GM12878 (cell line): ENCODE data around the gene DCAF7. TPM values are rescaled to one million over a fixed set of nuclear protein-coding genes. Genes with fewer than 3 reads are reported as not detected.

Experiments
- ATAC-seq: fragments of 200-7000 bp; cut with Tn5 transposase; 3 replicates; pipeline ENCODE4 v1.9.1; 2020; ENCODE audit warnings: mild to moderate bottlenecking, moderate library complexity
- BruUV-seq: library from RNA; stranded (reverse); fragments of 400-500 nt; replicated peaks from 2 replicates; lab custom pipeline; 2021; lab: Mats Ljungman, UMichigan
- CTCF ChIA-PET: fragments of 300-600 bp; sonication (Branson Sonifier 250); formaldehyde crosslinking; extraction: SDS; loops from one replicate; lab custom pipeline; 2021; ENCODE audit warnings: inconsistent platforms; lab: Yijun Ruan, JAX
- POLR2A ChIA-PET: fragments of 350-600 bp; formaldehyde crosslinking; extraction: SDS; loops from one replicate; lab custom pipeline; 2021; ENCODE audit warnings: inconsistent platforms; lab: Charles Lee
- RAD21 ChIA-PET: fragments of 300-600 bp; sonication (Branson Sonifier 250); formaldehyde crosslinking; loops from one replicate; lab custom pipeline; 2023; ENCODE audit warnings: antibody characterized with exemption; ENCODE audit not compliant: unreplicated experiment; lab: Charles Lee
- SMC1A ChIA-PET: fragments of 300-600 bp; sonication (Branson Sonifier 250); formaldehyde crosslinking; loops from one replicate; lab custom pipeline; 2023; ENCODE audit not compliant: unreplicated experiment, uncharacterized antibody; lab: Charles Lee
- DNase-seq: peaks from one replicate; pipeline ENCODE4 v3.0.0-alpha.2; 2011; ENCODE audit warnings: low read depth, low spot score
- FAIRE-seq: peaks from 3 replicates; lab custom pipeline; 2011; peaks lifted over from hg19 to GRCh38; lab: Jason Lieb, UNC
- H2AFZ ChIP-seq: 2 replicates; pipeline ENCODE4 v1.6.0; 2011; ENCODE audit warnings: low read depth, low read length, control low read depth; ENCODE audit not compliant: control insufficient read depth
- H3K27ac ChIP-seq: 2 replicates; pipeline ENCODE4 v1.5.1; 2011; ENCODE audit warnings: control low read depth; ENCODE audit not compliant: control insufficient read depth, insufficient read depth
- H3K27me3 ChIP-seq, 2 experiments: replicated peaks in 1 of 2; 2 replicates each; pipeline versions ENCODE4 v1.6.0 to v1.6.1; 2011; ENCODE audit warnings: low read length in 1 of 2; ENCODE audit not compliant: control insufficient read depth in 2 of 2, insufficient read depth in 2 of 2
- H3K36me3 ChIP-seq, 2 experiments: 2 replicates each; pipeline ENCODE4 v1.5.1; 2011; ENCODE audit warnings: low read length in 1 of 2; ENCODE audit not compliant: control insufficient read depth in 2 of 2, insufficient read depth in 2 of 2
- H3K4me1 ChIP-seq: 2 replicates; pipeline ENCODE4 v1.6.1; 2011; ENCODE audit warnings: mild to moderate bottlenecking, low read length, moderate library complexity, mixed read lengths; ENCODE audit not compliant: control insufficient read depth, insufficient read depth
- H3K4me2 ChIP-seq: 2 replicates; pipeline ENCODE4 v1.6.0; 2011; ENCODE audit warnings: control low read depth; ENCODE audit not compliant: control insufficient read depth, insufficient read depth
- H3K4me3 ChIP-seq: fragments of 200-600 bp; sonication (generic); 2 replicates; pipeline ENCODE4 v1.5.1; 2016
- H3K79me2 ChIP-seq: 2 replicates; pipeline ENCODE4 v1.6.0; 2011; ENCODE audit warnings: low read length; ENCODE audit not compliant: control insufficient read depth, insufficient read depth
- H3K9ac ChIP-seq: 2 replicates; pipeline ENCODE4 v1.8.0; 2011; ENCODE audit warnings: low read length, control low read depth, mixed read lengths; ENCODE audit not compliant: control insufficient read depth, insufficient read depth
- H3K9me3 ChIP-seq: replicated peaks from 3 replicates; pipeline ENCODE4 v1.5.1; 2011; ENCODE audit warnings: mild to moderate bottlenecking, low read length; ENCODE audit not compliant: control insufficient read depth, insufficient read depth
- H4K20me1 ChIP-seq: 2 replicates; pipeline ENCODE4 v1.6.0; 2011; ENCODE audit not compliant: control insufficient read depth, insufficient read depth
- BCL11A ChIP-seq: IDR thresholded peaks from 2 replicates; pipeline ENCODE4 v1.6.1; 2011; ENCODE audit warnings: low read depth, low read length
- CHD2 ChIP-seq: IDR thresholded peaks from 2 replicates; pipeline ENCODE4 v1.6.1; 2011; ENCODE audit warnings: low read depth, low read length, improper control_type of control experiment, borderline replicate concordance
- E2F8 ChIP-seq: fragments of 450-650 bp; IDR thresholded peaks from 2 replicates; pipeline ENCODE4 v1.6.1; 2018; ENCODE audit warnings: mild to moderate bottlenecking, low read depth, moderate library complexity; ENCODE audit not compliant: partially characterized antibody
- SMC3 ChIP-seq: IDR thresholded peaks from 2 replicates; pipeline ENCODE4 v1.6.1; 2011; ENCODE audit warnings: low read length, improper control_type of control experiment, borderline replicate concordance
- SP1 ChIP-seq: IDR thresholded peaks from one replicate; pipeline ENCODE4 v1.6.1; 2011; ENCODE audit warnings: low read depth, low read length
- TCF12 ChIP-seq: IDR thresholded peaks from 2 replicates; pipeline ENCODE4 v1.6.1; 2011; ENCODE audit warnings: low read depth, mild to moderate bottlenecking, low read length
- WGBS: methylation state at CpG from one replicate; pipeline ENCODE4 v1.1.6; 2016; ENCODE audit warnings: low lambda C conversion rate; ENCODE audit not compliant: insufficient replicate concordance, insufficient coverage; ENCODE audit errors: missing lambda C conversion rate; 5-methylcytosine and 5-hydroxymethylcytosine counted together
- in situ Hi-C: fragments of 300-500 bp; cut with MboI; formaldehyde crosslinking; loops from 9 replicates; pipeline ENCODE4 v1.14.3; 2018; ENCODE audit warnings: mixed read lengths
- intact Hi-C: fragments of 100-400 bp; cut with micrococcal nuclease; formaldehyde crosslinking; loops from one replicate; pipeline ENCODE4 v1.14.2; 2022; ENCODE audit not compliant: unreplicated experiment
- polyA plus RNA-seq, 11 experiments: library from polyadenylated mRNA; depleted of rRNA in 4 of 11; unstranded in 6 of 11; stranded (reverse) in 5 of 11; fragments of >200 nt; fragmentation: Nextera tagmentation in 4 of 11; fragmentation: Illumina TruSeq in 1 of 11; extraction: Ambion mirVana in 4 of 11; extraction: Trizol in 1 of 11; gene quantifications; 1 replicate in 1 of 11; 2 replicates in 10 of 11; pipeline versions ENCODE4 v1.2.1 to v1.2.3, GENCODE V29; 2011 to 2016; ENCODE audit warnings: inconsistent platforms in 2 of 11, missing spikeins in 2 of 11, low read depth in 1 of 11
- total RNA-seq, 4 experiments: library from RNA; depleted of rRNA in 3 of 4; stranded (reverse); fragments of >200 nt in 3 of 4; fragmentation: Illumina TruSeq in 1 of 4; extraction: Trizol in 1 of 4; gene quantifications; 2 replicates each; pipeline versions ENCODE4 v1.2.1 to v1.2.3, GENCODE V29; 2013 to 2021
- TF ChIP-seq, protein P1 (sequence below): fragments of 450-650 bp; formaldehyde crosslinking; IDR thresholded peaks from 2 replicates; pipeline ENCODE4 v1.4.0; 2020; ENCODE audit warnings: mild to moderate bottlenecking, moderate library complexity
- TF ChIP-seq, protein P2 (sequence below): IDR thresholded peaks from 2 replicates; pipeline ENCODE4 v1.6.1; 2011; ENCODE audit warnings: low read depth, mild to moderate bottlenecking, low read length, moderate library complexity, borderline replicate concordance; ENCODE audit errors: extremely low read depth
- TF ChIP-seq, protein P3 (sequence below): fragments of 450-650 bp; IDR thresholded peaks from 2 replicates; pipeline ENCODE4 v1.6.1; 2017; ENCODE audit warnings: mild to moderate bottlenecking

The DCAF7 gene
- total and polyA plus RNA-seq, 10 of the 15 experiments (the other 5 are each of a cell fraction or from before 2014, with no cell fraction given) = 27.0 to 103 (median 54.5) TPM

GRCh38 chr17:63550817-63551639, 751 bp downstream of the DCAF7 start:
- ATAC-seq (peak; percentile 18), DNase-seq (no peak), FAIRE-seq (no peak)
- in situ Hi-C loops = no loop called here
- ChIA-PET RAD21 (interaction anchor here (0.6 to 1.7 kb wide), 4 partner anchors 71 to 403 kb away, joined by 3 to 4 read pairs (median 4); partner anchors contain the start of genes MAP3K3 and STRADA), CTCF (interaction anchor here (0.6 to 4.6 kb wide), 7 partner anchors 14 to 287 kb away, joined by 3 to 17 read pairs (median 3); no protein-coding TSS in a partner anchor), SMC1A (interaction anchor here (0.9 to 2.8 kb wide), 7 partner anchors 10 to 191 kb away, joined by 3 to 12 read pairs (median 4); partner anchors contain the start of genes CYB561 and MAP3K3), POLR2A (interaction anchor here (0.6 to 2.4 kb wide), 11 partner anchors 9 to 189 kb away, joined by 3 to 13 read pairs (median 4); partner anchors contain the start of genes CYB561, MAP3K3 and TACO1)
- H2AFZ ChIP-seq = peak overlapping the region; percentile 78
- H3K79me2 ChIP-seq = peaks cover 64% of the 10 kb centered on the region
- WGBS = 0% methylated on average over 32 of the region's 32 CpGs
- peak overlapping the region; percentile 99 for H3K4me3 ChIP-seq
- H3K27me3 ChIP-seq = no peaks in the 10 kb centered on the region
- H3K4me1 ChIP-seq = peaks cover 15% of the 10 kb centered on the region
- H3K4me2 ChIP-seq = peak overlapping the region; percentile 91
- H3K9me3 ChIP-seq = no peaks in the 10 kb centered on the region
- H3K36me3 ChIP-seq = peaks cover 0 to 2% of the 10 kb centered on the region in 2 experiments; a peak in 1 of 4 replicates
- intact Hi-C loops = loop anchor here (5.0 to 10.0 kb wide), 2 partner anchors 71 to 144 kb away; partner anchors contain the start of gene MAP3K3
- H3K9ac ChIP-seq = peak overlapping the region; percentile 99
- peaks cover 6% of the 10 kb centered on the region; the same call in 1 of the 2 replicates for H4K20me1 ChIP-seq
- peak overlapping the region; percentile 96 for H3K27ac ChIP-seq
- TSS peak; percentile 74 for BruUV-seq
- TF ChIP-seq, protein P1, sequence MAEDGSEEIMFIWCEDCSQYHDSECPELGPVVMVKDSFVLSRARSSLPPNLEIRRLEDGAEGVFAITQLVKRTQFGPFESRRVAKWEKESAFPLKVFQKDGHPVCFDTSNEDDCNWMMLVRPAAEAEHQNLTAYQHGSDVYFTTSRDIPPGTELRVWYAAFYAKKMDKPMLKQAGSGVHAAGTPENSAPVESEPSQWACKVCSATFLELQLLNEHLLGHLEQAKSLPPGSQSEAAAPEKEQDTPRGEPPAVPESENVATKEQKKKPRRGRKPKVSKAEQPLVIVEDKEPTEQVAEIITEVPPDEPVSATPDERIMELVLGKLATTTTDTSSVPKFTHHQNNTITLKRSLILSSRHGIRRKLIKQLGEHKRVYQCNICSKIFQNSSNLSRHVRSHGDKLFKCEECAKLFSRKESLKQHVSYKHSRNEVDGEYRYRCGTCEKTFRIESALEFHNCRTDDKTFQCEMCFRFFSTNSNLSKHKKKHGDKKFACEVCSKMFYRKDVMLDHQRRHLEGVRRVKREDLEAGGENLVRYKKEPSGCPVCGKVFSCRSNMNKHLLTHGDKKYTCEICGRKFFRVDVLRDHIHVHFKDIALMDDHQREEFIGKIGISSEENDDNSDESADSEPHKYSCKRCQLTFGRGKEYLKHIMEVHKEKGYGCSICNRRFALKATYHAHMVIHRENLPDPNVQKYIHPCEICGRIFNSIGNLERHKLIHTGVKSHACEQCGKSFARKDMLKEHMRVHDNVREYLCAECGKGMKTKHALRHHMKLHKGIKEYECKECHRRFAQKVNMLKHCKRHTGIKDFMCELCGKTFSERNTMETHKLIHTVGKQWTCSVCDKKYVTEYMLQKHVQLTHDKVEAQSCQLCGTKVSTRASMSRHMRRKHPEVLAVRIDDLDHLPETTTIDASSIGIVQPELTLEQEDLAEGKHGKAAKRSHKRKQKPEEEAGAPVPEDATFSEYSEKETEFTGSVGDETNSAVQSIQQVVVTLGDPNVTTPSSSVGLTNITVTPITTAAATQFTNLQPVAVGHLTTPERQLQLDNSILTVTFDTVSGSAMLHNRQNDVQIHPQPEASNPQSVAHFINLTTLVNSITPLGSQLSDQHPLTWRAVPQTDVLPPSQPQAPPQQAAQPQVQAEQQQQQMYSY (CRISPR knock-in tag) = no peak
- TF ChIP-seq BCL11A (no peak), TCF12 (no peak), SP1 (no peak), CHD2 (no peak), SMC3 (no peak), E2F8 (no peak)
- TF ChIP-seq, protein P2, sequence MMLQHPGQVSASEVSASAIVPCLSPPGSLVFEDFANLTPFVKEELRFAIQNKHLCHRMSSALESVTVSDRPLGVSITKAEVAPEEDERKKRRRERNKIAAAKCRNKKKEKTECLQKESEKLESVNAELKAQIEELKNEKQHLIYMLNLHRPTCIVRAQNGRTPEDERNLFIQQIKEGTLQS = no peak
- TF ChIP-seq, protein P3, sequence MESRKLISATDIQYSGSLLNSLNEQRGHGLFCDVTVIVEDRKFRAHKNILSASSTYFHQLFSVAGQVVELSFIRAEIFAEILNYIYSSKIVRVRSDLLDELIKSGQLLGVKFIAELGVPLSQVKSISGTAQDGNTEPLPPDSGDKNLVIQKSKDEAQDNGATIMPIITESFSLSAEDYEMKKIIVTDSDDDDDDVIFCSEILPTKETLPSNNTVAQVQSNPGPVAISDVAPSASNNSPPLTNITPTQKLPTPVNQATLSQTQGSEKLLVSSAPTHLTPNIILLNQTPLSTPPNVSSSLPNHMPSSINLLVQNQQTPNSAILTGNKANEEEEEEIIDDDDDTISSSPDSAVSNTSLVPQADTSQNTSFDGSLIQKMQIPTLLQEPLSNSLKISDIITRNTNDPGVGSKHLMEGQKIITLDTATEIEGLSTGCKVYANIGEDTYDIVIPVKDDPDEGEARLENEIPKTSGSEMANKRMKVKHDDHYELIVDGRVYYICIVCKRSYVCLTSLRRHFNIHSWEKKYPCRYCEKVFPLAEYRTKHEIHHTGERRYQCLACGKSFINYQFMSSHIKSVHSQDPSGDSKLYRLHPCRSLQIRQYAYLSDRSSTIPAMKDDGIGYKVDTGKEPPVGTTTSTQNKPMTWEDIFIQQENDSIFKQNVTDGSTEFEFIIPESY = no peak
